HUES6 (cell line): Measurements from ENCODE around the gene TSPYL4.

Source experiments
- H3K27ac ChIP-seq: 2 replicates; pipeline ENCODE4 v1.7.0; 2013; ENCODE audit warnings: low read depth, mild to moderate bottlenecking, low read length, inconsistent platforms
- H3K27me3 ChIP-seq: 2 replicates; pipeline ENCODE4 v1.6.1; 2013; ENCODE audit warnings: low read length; ENCODE audit not compliant: control insufficient read depth, insufficient read depth
- H3K36me3 ChIP-seq: 2 replicates; pipeline ENCODE4 v1.6.1; 2013; ENCODE audit warnings: low read length; ENCODE audit not compliant: control insufficient read depth, insufficient read depth
- H3K4me1 ChIP-seq: 2 replicates; pipeline ENCODE4 v1.6.1; 2013; ENCODE audit warnings: low read length; ENCODE audit not compliant: control insufficient read depth, insufficient read depth
- H3K4me3 ChIP-seq: 2 replicates; pipeline ENCODE4 v1.5.1; 2013; ENCODE audit warnings: low read depth, low read length
- H3K9ac ChIP-seq: one replicate; pipeline ENCODE4 v1.6.1; 2013; ENCODE audit warnings: mild to moderate bottlenecking, low read length
- H3K9me3 ChIP-seq: 2 replicates; pipeline ENCODE4 v1.6.1; 2013; ENCODE audit warnings: low read depth, low read length; ENCODE audit not compliant: control insufficient read depth, insufficient read depth

TSPYL4 gene

GRCh38 chr6:116205281-116205680 is 48.6 kb downstream of the TSPYL4 start:
- Histone ChIP-seq H3K27ac (no peak overlapping the region), H3K4me1 (no peaks in the 10 kb centered on the region), H3K27me3 (no peaks in the 10 kb centered on the region), H3K36me3 (no peaks in the 10 kb centered on the region), H3K4me3 (no peak overlapping the region), H3K9ac (no peak overlapping the region), H3K9me3 (no peaks in the 10 kb centered on the region)

- Histone ChIP-seq H3K36me3 (no peaks in the 10 kb centered on the region), H3K9me3 (no peaks in the 10 kb centered on the region), H3K27me3 (no peaks in the 10 kb centered on the region), H3K9ac (no peak overlapping the region), H3K27ac (no peak overlapping the region), H3K4me1 (no peaks in the 10 kb centered on the region), H3K4me3 (no peak overlapping the region)
Measured at GRCh38 chr6:116201538-116201937, 52.3 kb downstream of the TSPYL4 start.

DNA sequence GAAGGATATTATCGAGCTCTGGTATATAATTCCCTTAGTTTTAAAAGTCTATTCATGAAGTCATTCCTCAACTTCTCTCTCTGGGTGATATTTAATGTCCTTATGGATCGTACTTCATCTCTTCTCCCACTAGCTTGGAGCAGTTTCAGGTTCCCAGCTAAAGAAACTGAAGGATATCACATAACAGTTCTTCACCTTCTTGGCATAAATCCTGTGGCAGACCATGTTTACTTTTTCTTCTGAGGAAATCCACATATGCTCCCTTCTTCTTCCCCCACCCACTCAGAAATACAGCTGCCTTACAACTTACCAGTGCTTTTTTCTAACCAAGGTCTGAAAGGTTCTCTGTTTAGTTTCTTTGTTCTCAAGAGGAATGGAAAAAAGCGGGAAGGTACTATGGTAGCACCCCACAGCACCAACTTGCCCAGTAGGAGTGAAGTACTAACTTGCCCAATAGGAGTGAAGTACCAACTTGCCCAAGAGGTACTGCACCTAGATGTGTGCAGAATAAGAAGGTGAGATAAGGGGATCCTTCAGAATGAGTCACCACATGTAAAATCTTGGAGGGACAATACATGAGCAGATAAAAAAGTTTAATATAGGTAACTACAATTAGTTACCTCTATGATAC is 53.1 kb downstream of the TSPYL4 start:
- Histone ChIP-seq H3K9ac (no peak overlapping the region), H3K36me3 (no peaks in the 10 kb centered on the region), H3K27me3 (no peaks in the 10 kb centered on the region), H3K4me3 (no peak overlapping the region), H3K9me3 (no peaks in the 10 kb centered on the region), H3K4me1 (no peaks in the 10 kb centered on the region), H3K27ac (no peak overlapping the region)
